ENCODE results near the gene CREB3. TPM values are rescaled to one million over a fixed set of nuclear protein-coding genes. Genes with fewer than 3 reads are reported as not detected.
A peak's percentile ranks its signal among the peaks of the same experiment; 100 is the strongest.

The CREB3 gene
- total RNA-seq, 1 experiment from 2014 or later = 29.1 TPM

DNA sequence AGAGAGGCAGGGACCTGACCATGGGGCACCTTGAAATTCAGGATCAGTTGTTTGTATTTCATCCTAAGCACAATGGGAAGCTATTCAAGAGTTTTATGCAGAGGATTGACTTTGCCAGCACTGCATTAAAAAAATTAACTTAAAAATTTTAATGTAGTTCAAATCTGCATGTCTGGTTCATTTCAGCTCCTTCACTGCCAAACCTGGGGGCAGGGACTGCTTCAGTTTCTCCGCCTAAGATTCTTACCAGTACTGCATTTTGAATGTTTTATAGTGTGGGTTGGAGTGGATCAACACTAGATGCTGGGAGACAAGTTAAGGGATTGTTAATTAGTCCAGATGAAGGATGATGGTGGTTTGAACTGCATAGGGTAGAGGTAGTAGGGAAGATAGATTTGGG, 37.3 kb downstream of the CREB3 start:
- DNase-seq (ENCODE audit: low spot score) = no peak
- H3K4me3 ChIP-seq (ENCODE audit: low read depth, low read length, poor library complexity, severe bottlenecking) = no peak overlapping the region
- H3K27ac ChIP-seq (ENCODE audit: low read depth, low read length, poor library complexity, severe bottlenecking) = no peak overlapping the region
- no peaks in the 10 kb centered on the region for H3K36me3 ChIP-seq (ENCODE audit: insufficient read depth, low read length, poor library complexity, severe bottlenecking)
- no peaks in the 10 kb centered on the region for H3K9me3 ChIP-seq (ENCODE audit: low read depth, low read length, poor library complexity, severe bottlenecking)
- CTCF ChIA-PET = no interaction called here
- POLR2A ChIA-PET (ENCODE audit: low non-redundant PET) = no interaction called here
- no TSS peak for BruUV-seq (replicated peaks)
- no peak for TF ChIP-seq EZH2 (IDR thresholded peaks at IDR 0.05; ENCODE audit: borderline replicate concordance, low read depth, low read length, poor library complexity, severe bottlenecking)
- TF ChIP-seq, protein P1, sequence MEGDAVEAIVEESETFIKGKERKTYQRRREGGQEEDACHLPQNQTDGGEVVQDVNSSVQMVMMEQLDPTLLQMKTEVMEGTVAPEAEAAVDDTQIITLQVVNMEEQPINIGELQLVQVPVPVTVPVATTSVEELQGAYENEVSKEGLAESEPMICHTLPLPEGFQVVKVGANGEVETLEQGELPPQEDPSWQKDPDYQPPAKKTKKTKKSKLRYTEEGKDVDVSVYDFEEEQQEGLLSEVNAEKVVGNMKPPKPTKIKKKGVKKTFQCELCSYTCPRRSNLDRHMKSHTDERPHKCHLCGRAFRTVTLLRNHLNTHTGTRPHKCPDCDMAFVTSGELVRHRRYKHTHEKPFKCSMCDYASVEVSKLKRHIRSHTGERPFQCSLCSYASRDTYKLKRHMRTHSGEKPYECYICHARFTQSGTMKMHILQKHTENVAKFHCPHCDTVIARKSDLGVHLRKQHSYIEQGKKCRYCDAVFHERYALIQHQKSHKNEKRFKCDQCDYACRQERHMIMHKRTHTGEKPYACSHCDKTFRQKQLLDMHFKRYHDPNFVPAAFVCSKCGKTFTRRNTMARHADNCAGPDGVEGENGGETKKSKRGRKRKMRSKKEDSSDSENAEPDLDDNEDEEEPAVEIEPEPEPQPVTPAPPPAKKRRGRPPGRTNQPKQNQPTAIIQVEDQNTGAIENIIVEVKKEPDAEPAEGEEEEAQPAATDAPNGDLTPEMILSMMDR (conservative IDR thresholded peaks at IDR 0.05; ENCODE audit: low read depth, low read length) = no peak
- no peaks in the 10 kb centered on the region for H3K27me3 ChIP-seq (replicated peaks; ENCODE audit: insufficient read depth, low read depth, low read length, poor library complexity)
- intact Hi-C loops (cut with micrococcal nuclease; ENCODE audit: unreplicated experiment) = no loop called here
- peaks cover 10% of the 10 kb centered on the region for H3K4me1 ChIP-seq (ENCODE audit: insufficient read depth, low read length, poor library complexity, severe bottlenecking)

DNA sequence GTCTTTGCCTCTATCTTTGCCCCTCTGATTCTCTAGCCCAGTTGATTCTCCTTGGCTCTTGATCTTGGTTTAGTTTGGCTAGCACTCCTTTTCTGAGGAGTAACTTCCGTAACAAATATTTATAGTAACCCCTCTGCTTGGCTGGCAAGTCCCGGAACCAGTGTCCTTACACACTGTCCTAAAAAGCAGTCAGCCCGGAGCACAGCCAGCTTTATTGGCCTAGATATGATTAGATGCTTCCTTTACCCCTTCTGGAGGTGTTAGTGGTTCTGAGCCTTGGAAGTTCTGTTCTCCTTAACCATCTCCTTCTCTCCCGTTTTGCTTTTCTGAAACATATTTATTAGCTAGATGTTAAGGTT, 38.6 kb downstream of the CREB3 start:
- H3K27ac ChIP-seq (ENCODE audit: low read depth, low read length, poor library complexity, severe bottlenecking) = no peak overlapping the region
- intact Hi-C loops (cut with micrococcal nuclease; ENCODE audit: unreplicated experiment) = no loop called here
- CTCF ChIA-PET = interaction anchor here (2.0 kb wide), 1 partner anchor 19 kb away, joined by 8 read pairs; no protein-coding TSS in a partner anchor
- H3K9me3 ChIP-seq (ENCODE audit: low read depth, low read length, poor library complexity, severe bottlenecking) = no peaks in the 10 kb centered on the region
- no TSS peak for BruUV-seq (replicated peaks)
- TF ChIP-seq, protein P1 (conservative IDR thresholded peaks at IDR 0.05; ENCODE audit: low read depth, low read length) = no peak
- TF ChIP-seq EZH2 (IDR thresholded peaks at IDR 0.05; ENCODE audit: borderline replicate concordance, low read depth, low read length, poor library complexity, severe bottlenecking) = no peak
- no peak overlapping the region for H3K4me3 ChIP-seq (ENCODE audit: low read depth, low read length, poor library complexity, severe bottlenecking)
- no peak for DNase-seq (ENCODE audit: low spot score)
- H3K27me3 ChIP-seq (replicated peaks; ENCODE audit: insufficient read depth, low read depth, low read length, poor library complexity) = no peaks in the 10 kb centered on the region
- POLR2A ChIA-PET (ENCODE audit: low non-redundant PET) = no interaction called here
- no peaks in the 10 kb centered on the region for H3K36me3 ChIP-seq (ENCODE audit: insufficient read depth, low read length, poor library complexity, severe bottlenecking)
- peaks cover 10% of the 10 kb centered on the region for H3K4me1 ChIP-seq (ENCODE audit: insufficient read depth, low read length, poor library complexity, severe bottlenecking)

DNA sequence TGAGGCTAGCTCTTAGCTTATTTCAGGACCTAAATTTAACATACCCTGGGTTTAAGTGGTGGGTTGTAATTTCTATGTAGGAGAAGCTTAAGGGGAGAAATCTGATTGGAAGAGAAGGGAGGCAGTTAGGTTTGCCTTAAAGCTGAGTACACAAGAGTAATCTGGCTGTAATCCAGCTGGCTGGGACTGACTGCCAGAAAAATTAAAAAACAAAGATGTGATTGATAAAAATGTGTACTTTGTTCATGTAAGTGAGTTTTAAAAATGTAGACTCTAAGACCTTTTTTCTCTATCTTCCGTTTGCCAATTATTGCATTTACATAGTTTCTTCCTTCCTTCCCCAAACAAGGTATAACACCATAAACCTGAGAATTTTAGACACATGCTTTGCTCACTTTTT, 39.1 kb downstream of the CREB3 start:
- Histone ChIP-seq H3K4me1 (ENCODE audit: insufficient read depth, low read length, poor library complexity, severe bottlenecking) (peaks cover 10% of the 10 kb centered on the region), H3K4me3 (ENCODE audit: low read depth, low read length, poor library complexity, severe bottlenecking) (no peak overlapping the region), H3K27ac (ENCODE audit: low read depth, low read length, poor library complexity, severe bottlenecking) (no peak overlapping the region), H3K36me3 (ENCODE audit: insufficient read depth, low read length, poor library complexity, severe bottlenecking) (no peaks in the 10 kb centered on the region), H3K27me3 (replicated peaks; ENCODE audit: insufficient read depth, low read depth, low read length, poor library complexity) (no peaks in the 10 kb centered on the region), H3K9me3 (ENCODE audit: low read depth, low read length, poor library complexity, severe bottlenecking) (no peaks in the 10 kb centered on the region)
- peak; percentile 14 for DNase-seq (ENCODE audit: low spot score)
- ChIA-PET CTCF (interaction anchor here (2.0 kb wide), 1 partner anchor 19 kb away, joined by 8 read pairs; no protein-coding TSS in a partner anchor), POLR2A (ENCODE audit: low non-redundant PET) (no interaction called here)
- no peak for TF ChIP-seq EZH2 (IDR thresholded peaks at IDR 0.05; ENCODE audit: borderline replicate concordance, low read depth, low read length, poor library complexity, severe bottlenecking)
- TF ChIP-seq, protein P1 (conservative IDR thresholded peaks at IDR 0.05; ENCODE audit: low read depth, low read length) = no peak
- no TSS peak for BruUV-seq (replicated peaks)
- intact Hi-C loops (cut with micrococcal nuclease; ENCODE audit: unreplicated experiment) = no loop called here
